Nephron progenitor cell (in vitro differentiated cells): ENCODE data around the gene CSK.

Source experiments
- DNase-seq: peaks from one replicate; pipeline ENCODE4 v3.0.0; 2021
- H3K27ac Mint-ChIP-seq: 2 replicates; pipeline ENCODE4 v1.8.0; 2021; ENCODE audit warnings: mild to moderate bottlenecking, moderate library complexity, mixed read lengths
- H3K27me3 Mint-ChIP-seq: 2 replicates; pipeline ENCODE4 v1.8.0; 2021; ENCODE audit warnings: mild to moderate bottlenecking, low read depth, mixed read lengths; ENCODE audit not compliant: poor library complexity
- H3K36me3 Mint-ChIP-seq: 2 replicates; pipeline ENCODE4 v1.8.0; 2021; ENCODE audit warnings: low read depth, mixed read lengths
- H3K4me1 Mint-ChIP-seq: 2 replicates; pipeline ENCODE4 v1.8.0; 2021; ENCODE audit warnings: mixed read lengths
- H3K4me3 Mint-ChIP-seq: 2 replicates; pipeline ENCODE4 v1.8.0; 2021; ENCODE audit warnings: mild to moderate bottlenecking, moderate library complexity, mixed read lengths
- H3K9me3 Mint-ChIP-seq: 2 replicates; pipeline ENCODE4 v1.8.0; 2021; ENCODE audit warnings: mild to moderate bottlenecking, moderate library complexity, mixed read lengths
- TF ChIP-seq, protein P1 (sequence below): fragments of 200-600 bp; sonication (generic); IDR thresholded peaks from 2 replicates; pipeline ENCODE4 v1.5.0; 2021; ENCODE audit warnings: antibody characterized with exemption

Gene CSK

DNA sequence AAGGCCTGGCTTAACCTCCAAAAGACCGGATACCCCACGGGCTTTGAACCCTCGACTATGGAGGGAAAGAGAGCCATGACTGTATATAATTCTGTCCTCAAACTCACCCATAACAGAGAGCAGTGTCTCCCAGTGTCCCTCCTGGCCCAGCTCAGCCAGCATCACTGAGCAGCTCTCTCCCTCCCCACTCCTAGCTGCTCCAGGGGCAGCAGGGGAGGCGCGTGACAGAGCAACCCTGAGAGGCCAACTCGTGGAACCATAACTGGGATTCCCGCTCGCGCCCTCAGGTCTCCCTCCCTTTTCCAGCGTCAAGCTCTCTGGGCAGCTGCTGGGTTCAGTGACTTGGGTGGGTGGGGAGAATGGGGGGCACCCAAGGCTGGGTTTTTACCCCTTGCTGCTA, 44.0 kb downstream of the CSK start:
- Mint-ChIP-seq H3K27me3 (peaks cover 90% of the 10 kb centered on the region), H3K36me3 (no peaks in the 10 kb centered on the region), H3K27ac (no peak overlapping the region), H3K4me3 (no peak overlapping the region), H3K9me3 (no peaks in the 10 kb centered on the region), H3K4me1 (peaks cover 5% of the 10 kb centered on the region)
- no peak for DNase-seq
- TF ChIP-seq, protein P1, sequence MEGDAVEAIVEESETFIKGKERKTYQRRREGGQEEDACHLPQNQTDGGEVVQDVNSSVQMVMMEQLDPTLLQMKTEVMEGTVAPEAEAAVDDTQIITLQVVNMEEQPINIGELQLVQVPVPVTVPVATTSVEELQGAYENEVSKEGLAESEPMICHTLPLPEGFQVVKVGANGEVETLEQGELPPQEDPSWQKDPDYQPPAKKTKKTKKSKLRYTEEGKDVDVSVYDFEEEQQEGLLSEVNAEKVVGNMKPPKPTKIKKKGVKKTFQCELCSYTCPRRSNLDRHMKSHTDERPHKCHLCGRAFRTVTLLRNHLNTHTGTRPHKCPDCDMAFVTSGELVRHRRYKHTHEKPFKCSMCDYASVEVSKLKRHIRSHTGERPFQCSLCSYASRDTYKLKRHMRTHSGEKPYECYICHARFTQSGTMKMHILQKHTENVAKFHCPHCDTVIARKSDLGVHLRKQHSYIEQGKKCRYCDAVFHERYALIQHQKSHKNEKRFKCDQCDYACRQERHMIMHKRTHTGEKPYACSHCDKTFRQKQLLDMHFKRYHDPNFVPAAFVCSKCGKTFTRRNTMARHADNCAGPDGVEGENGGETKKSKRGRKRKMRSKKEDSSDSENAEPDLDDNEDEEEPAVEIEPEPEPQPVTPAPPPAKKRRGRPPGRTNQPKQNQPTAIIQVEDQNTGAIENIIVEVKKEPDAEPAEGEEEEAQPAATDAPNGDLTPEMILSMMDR: no peak

DNA sequence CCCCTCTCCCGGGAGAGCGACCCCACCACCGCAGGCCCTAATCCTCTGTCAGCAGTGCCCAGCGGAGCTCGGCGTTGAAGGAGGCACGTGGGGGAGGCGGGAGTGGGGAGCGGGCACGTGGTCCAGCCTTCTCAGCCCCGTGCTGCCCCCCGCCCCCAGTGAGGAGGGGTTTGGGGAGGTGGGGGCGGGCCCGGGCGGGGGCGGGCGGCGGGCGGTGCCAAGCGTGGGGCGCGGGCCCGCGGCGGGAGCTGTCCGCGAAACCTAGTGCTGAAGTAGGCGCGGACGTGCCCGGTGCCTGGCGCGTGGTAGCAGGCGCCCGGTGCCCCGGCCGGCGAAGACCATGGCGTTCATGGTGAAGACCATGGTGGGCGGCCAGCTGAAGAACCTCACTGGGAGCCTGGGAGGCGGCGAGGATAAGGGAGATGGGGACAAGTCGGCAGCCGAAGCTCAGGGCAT, 44.5 kb downstream of the CSK start, which contains the start of gene CPLX3:
TSS of gene CPLX3 (plus strand) at position 264 of the 456 bp plus-strand sequence. CDS start at position 341, 77 bp downstream.
- H3K27ac Mint-ChIP-seq: no peak within 1 kb of the TSS
- H3K36me3 Mint-ChIP-seq: no peaks in the 10 kb centered on the region
- peak; percentile 89 for DNase-seq
- H3K9me3 Mint-ChIP-seq: no peaks in the 10 kb centered on the region
- TF ChIP-seq, protein P1: no peak
- H3K4me3 Mint-ChIP-seq: no peak within 1 kb of the TSS
- peaks cover 91% of the 10 kb centered on the region for H3K27me3 Mint-ChIP-seq
- peaks cover 2% of the 10 kb centered on the region for H3K4me1 Mint-ChIP-seq

GRCh38 chr15:74826921-74827320, 45.0 kb downstream of the CSK start:
- Mint-ChIP-seq H3K27ac (no peak overlapping the region), H3K4me1 (peaks cover 8% of the 10 kb centered on the region), H3K4me3 (no peak overlapping the region), H3K9me3 (no peaks in the 10 kb centered on the region), H3K27me3 (peaks cover 88% of the 10 kb centered on the region), H3K36me3 (no peaks in the 10 kb centered on the region)
- no peak for DNase-seq
- TF ChIP-seq, protein P1: no peak

GRCh38 chr15:74827614-74828013, 45.7 kb downstream of the CSK start:
- Mint-ChIP-seq H3K36me3 (no peaks in the 10 kb centered on the region), H3K4me3 (no peak overlapping the region), H3K27me3 (peaks cover 82% of the 10 kb centered on the region), H3K9me3 (no peaks in the 10 kb centered on the region), H3K27ac (no peak overlapping the region), H3K4me1 (peaks cover 15% of the 10 kb centered on the region)
- DNase-seq: no peak
- TF ChIP-seq, protein P1: no peak

DNA sequence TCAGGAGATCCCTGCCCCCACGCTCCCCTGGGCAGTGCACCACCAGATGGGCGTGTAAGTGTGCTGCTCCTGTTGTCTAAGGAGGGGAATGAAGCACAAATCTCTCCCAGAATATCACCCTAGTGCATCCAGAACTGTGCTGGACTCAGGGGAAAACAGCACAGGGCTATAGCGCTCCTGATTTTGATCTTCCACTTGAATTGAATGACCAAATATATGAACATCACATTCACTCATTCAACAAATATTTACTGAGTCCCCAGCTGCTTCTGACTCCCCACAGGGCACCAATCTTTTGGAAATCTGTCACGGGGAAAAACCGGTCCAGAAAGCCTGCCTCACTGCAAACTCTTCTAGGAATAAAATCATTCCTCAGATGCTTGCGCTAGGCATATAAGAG, 47.0 kb downstream of the CSK start:
- no peak overlapping the region for H3K4me3 Mint-ChIP-seq
- TF ChIP-seq, protein P1: no peak
- peaks cover 76% of the 10 kb centered on the region for H3K27me3 Mint-ChIP-seq
- peaks cover 25% of the 10 kb centered on the region for H3K4me1 Mint-ChIP-seq
- no peak overlapping the region for H3K27ac Mint-ChIP-seq
- no peak for DNase-seq
- no peaks in the 10 kb centered on the region for H3K36me3 Mint-ChIP-seq
- H3K9me3 Mint-ChIP-seq: no peaks in the 10 kb centered on the region

DNA sequence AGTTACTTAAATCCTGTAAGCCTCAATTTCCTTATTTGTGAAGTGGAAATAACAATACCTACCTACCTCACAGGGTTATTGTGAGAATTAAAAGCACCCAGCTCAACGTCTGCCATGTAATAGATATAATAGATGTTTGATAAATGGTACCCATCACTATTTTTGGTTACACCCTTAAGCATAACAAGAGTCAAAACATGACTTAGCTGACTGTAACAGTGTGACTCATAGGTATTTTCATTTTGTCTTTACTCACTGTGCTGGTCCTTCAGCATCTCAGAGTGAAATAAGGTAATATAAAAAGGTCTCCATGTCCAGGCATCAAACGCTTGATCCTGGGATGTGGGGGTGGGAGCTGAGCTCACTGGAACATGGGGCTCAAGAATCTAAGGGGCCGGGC, 47.6 kb downstream of the CSK start:
- DNase-seq: no peak
- Mint-ChIP-seq H3K27ac (no peak overlapping the region), H3K9me3 (no peaks in the 10 kb centered on the region), H3K4me1 (peaks cover 27% of the 10 kb centered on the region), H3K4me3 (no peak overlapping the region), H3K27me3 (peaks cover 69% of the 10 kb centered on the region), H3K36me3 (no peaks in the 10 kb centered on the region)
- TF ChIP-seq, protein P1: no peak
